HepG2 (cell line): Measurements from ENCODE around the gene PTGR3. TPM values are rescaled to one million over a fixed set of nuclear protein-coding genes. Genes with fewer than 3 reads are reported as not detected.

Experiments
- ATAC-seq: fragments of 200-7000 bp; cut with Tn5 transposase; 3 replicates; pipeline ENCODE4 v1.9.1; 2020; ENCODE audit warnings: mild to moderate bottlenecking, moderate library complexity
- BruUV-seq: library from RNA; stranded (reverse); fragments of 400-500 nt; replicated peaks from 2 replicates; lab custom pipeline; 2021; lab: Mats Ljungman, UMichigan
- CTCF ChIA-PET: fragments of 300-600 bp; formaldehyde crosslinking; extraction: SDS; loops from one replicate; lab custom pipeline; 2021; ENCODE audit warnings: low total read pairs, inconsistent platforms, low intra/inter-chr PET ratio; lab: Yijun Ruan, JAX
- POLR2A ChIA-PET: fragments of 350-600 bp; sonication (Branson Sonifier 250); formaldehyde crosslinking; loops from one replicate; lab custom pipeline; 2020; ENCODE audit warnings: antibody characterized with exemption, inconsistent platforms; lab: Yijun Ruan, JAX
- DNase-seq: peaks from one replicate; pipeline ENCODE4 v3.0.0-alpha.2; 2015; ENCODE audit warnings: low spot score
- FAIRE-seq: peaks from 3 replicates; lab custom pipeline; 2011; peaks lifted over from hg19 to GRCh38; lab: Jason Lieb, UNC
- H2AFZ ChIP-seq: one replicate; pipeline ENCODE4 v1.6.1; 2011; ENCODE audit warnings: low read length, inconsistent platforms
- H3K27ac ChIP-seq: fragments of 300-600 bp; 3 replicates; pipeline ENCODE4 v1.8.0; 2011; ENCODE audit warnings: mixed run types, mild to moderate bottlenecking, mixed read lengths, low read length, inconsistent platforms; ENCODE audit not compliant: insufficient read depth; ENCODE audit errors: extremely low read length
- H3K27me3 ChIP-seq, 2 experiments: fragments of 200-600 bp in 1 of 2; 2 replicates in 1 of 2; 3 replicates in 1 of 2; pipeline versions ENCODE4 v1.6.0 to v1.8.0; 2011; ENCODE audit warnings: low read length in 2 of 2, mild to moderate bottlenecking in 2 of 2, moderate library complexity in 2 of 2, inconsistent platforms in 1 of 2; ENCODE audit not compliant: insufficient read depth in 2 of 2, control insufficient read depth in 1 of 2
- H3K36me3 ChIP-seq, 2 experiments: fragments of 200-600 bp in 1 of 2; replicated peaks in 1 of 2; 2 replicates in 1 of 2; 3 replicates in 1 of 2; pipeline versions ENCODE4 v1.5.1 to v1.8.0; 2011; ENCODE audit warnings: low read length in 2 of 2, inconsistent platforms in 1 of 2; ENCODE audit not compliant: insufficient read depth in 2 of 2, control insufficient read depth in 1 of 2
- H3K4me1 ChIP-seq: 2 replicates; pipeline ENCODE4 v1.5.1; 2012; ENCODE audit warnings: low read length, inconsistent platforms; ENCODE audit not compliant: insufficient read depth
- H3K4me2 ChIP-seq: 2 replicates; pipeline ENCODE4 v1.6.0; 2011; ENCODE audit warnings: low read depth, low read length, inconsistent platforms
- H3K4me3 ChIP-seq, 3 experiments: fragments of 200-600 bp in 1 of 3; sonication (generic), shearing (Covaris generic) in 1 of 3; replicated peaks in 1 of 3; 2 replicates each; pipeline ENCODE4 v1.5.1; 2011 to 2016; ENCODE audit warnings: low read length in 3 of 3, inconsistent platforms in 2 of 3, low read depth in 2 of 3, mild to moderate bottlenecking in 2 of 3, control low read depth in 1 of 3, mixed read lengths in 1 of 3; ENCODE audit not compliant: insufficient read depth in 1 of 3
- H3K79me2 ChIP-seq: one replicate; pipeline ENCODE4 v1.6.1; 2011; ENCODE audit warnings: low read length, inconsistent platforms; ENCODE audit not compliant: insufficient read depth
- H3K9ac ChIP-seq: 2 replicates; pipeline ENCODE4 v1.6.0; 2011; ENCODE audit warnings: mild to moderate bottlenecking, low read depth, low read length, inconsistent platforms; ENCODE audit not compliant: insufficient read depth
- H3K9me3 ChIP-seq: 2 replicates; pipeline ENCODE4 v1.5.1; 2012; ENCODE audit warnings: mild to moderate bottlenecking, low read length
- H4K20me1 ChIP-seq: 2 replicates; pipeline ENCODE4 v1.6.0; 2011; ENCODE audit warnings: inconsistent platforms, mild to moderate bottlenecking, low read length, moderate library complexity; ENCODE audit not compliant: insufficient read depth
- BRCA1 ChIP-seq: sonication (generic); formaldehyde crosslinking; IDR thresholded peaks from 2 replicates; pipeline ENCODE4 v1.4.0; 2020; ENCODE audit warnings: missing genetic modification reagents
- DR1 ChIP-seq: sonication (generic); formaldehyde crosslinking; IDR thresholded peaks from 2 replicates; pipeline ENCODE4 v1.8.0; 2021; ENCODE audit warnings: mild to moderate bottlenecking, missing genetic modification reagents, inconsistent platforms
- EEA1 ChIP-seq: sonication (generic); formaldehyde crosslinking; IDR thresholded peaks from 2 replicates; pipeline ENCODE4 v1.5.1; 2020; ENCODE audit warnings: mild to moderate bottlenecking, missing genetic modification reagents, borderline replicate concordance
- FOXC1 ChIP-seq: sonication (generic); formaldehyde crosslinking; IDR thresholded peaks from 2 replicates; pipeline ENCODE4 v1.8.0; 2022; ENCODE audit warnings: mild to moderate bottlenecking, missing genetic modification reagents, borderline replicate concordance
- HHEX ChIP-seq: IDR thresholded peaks from 2 replicates; pipeline ENCODE4 v1.6.1; 2016; ENCODE audit warnings: control low read depth
- NFE2L1 ChIP-seq: sonication (generic); formaldehyde crosslinking; IDR thresholded peaks from 2 replicates; pipeline ENCODE4 v1.4.0; 2020; ENCODE audit warnings: missing genetic modification reagents, mild to moderate bottlenecking, borderline replicate concordance
- PRPF4 ChIP-seq: fragments of 200-400 bp; formaldehyde crosslinking; IDR thresholded peaks from 2 replicates; pipeline ENCODE4 v1.6.1; 2016; ENCODE audit warnings: low read length, low read depth; ENCODE audit not compliant: poor library complexity, severe bottlenecking
- RARA ChIP-seq: IDR thresholded peaks from 2 replicates; pipeline ENCODE4 v1.6.1; 2016; ENCODE audit warnings: missing genetic modification reagents, missing compliant biosample characterization
- SNAPC2 ChIP-seq: sonication (generic); formaldehyde crosslinking; IDR thresholded peaks from 2 replicates; pipeline ENCODE4 v1.8.1; 2022; ENCODE audit warnings: mild to moderate bottlenecking, missing genetic modification reagents
- SP4 ChIP-seq: sonication (generic); formaldehyde crosslinking; IDR thresholded peaks from 2 replicates; pipeline ENCODE4 v1.8.1; 2023; ENCODE audit warnings: mild to moderate bottlenecking, missing genetic modification reagents
- TBX3 ChIP-seq: fragments of 450-650 bp; IDR thresholded peaks from 2 replicates; pipeline ENCODE4 v1.6.1; 2017; ENCODE audit warnings: antibody characterized with exemption, mild to moderate bottlenecking, inconsistent platforms, borderline replicate concordance
- ZKSCAN5 ChIP-seq: sonication (generic); formaldehyde crosslinking; IDR thresholded peaks from 2 replicates; pipeline ENCODE4 v1.5.1; 2020; ENCODE audit warnings: mild to moderate bottlenecking, missing genetic modification reagents
- ZNF383 ChIP-seq: sonication (generic); formaldehyde crosslinking; IDR thresholded peaks from 2 replicates; pipeline ENCODE4 v1.4.0; 2020; ENCODE audit warnings: missing genetic modification reagents, mild to moderate bottlenecking, borderline replicate concordance
- ZNF629 ChIP-seq: sonication (generic); formaldehyde crosslinking; conservative IDR thresholded peaks from 2 replicates; pipeline ENCODE4 v1.5.0; 2020; ENCODE audit warnings: missing genetic modification reagents
- ZNF674 ChIP-seq: sonication (generic); formaldehyde crosslinking; IDR thresholded peaks from 2 replicates; pipeline ENCODE4 v1.5.0; 2020; ENCODE audit warnings: low read depth, mild to moderate bottlenecking, missing genetic modification reagents
- WGBS: methylation state at CpG from one replicate; pipeline ENCODE4 v1.1.6; 2017; ENCODE audit warnings: low lambda C conversion rate; 5-methylcytosine and 5-hydroxymethylcytosine counted together
- in situ Hi-C: cut with HindIII; loops from 2 replicates; pipeline ENCODE4 v1.10.0; 2017; ENCODE audit warnings: low pct_unique_long_range_greater_than_20kb; ENCODE audit not compliant: extremely low pct_ligation_motif_present
- intact Hi-C: fragments of 100-400 bp; cut with micrococcal nuclease; formaldehyde crosslinking; loops from one replicate; pipeline ENCODE4 v1.10.0; 2022; ENCODE audit not compliant: unreplicated experiment
- polyA plus RNA-seq, 8 experiments: library from polyadenylated mRNA; depleted of rRNA in 3 of 8; stranded (reverse) in 7 of 8; unstranded in 1 of 8; fragments of >200 nt; fragmentation: Illumina TruSeq in 4 of 8; extraction: Trizol in 4 of 8; gene quantifications; 2 replicates each; pipeline versions ENCODE4 v1.2.1 to v1.2.3, GENCODE V29; 2011 to 2016; ENCODE audit warnings: low read depth in 4 of 8, missing spikeins in 1 of 8, mixed read lengths in 1 of 8; ENCODE audit not compliant: insufficient read depth in 1 of 8
- total RNA-seq, 5 experiments: library from RNA; depleted of rRNA; stranded (reverse); fragments of >200 nt; fragmentation: Illumina TruSeq; extraction: Trizol; gene quantifications; 2 replicates each; pipeline ENCODE4 v1.2.3, GENCODE V29; 2016; ENCODE audit warnings: low read depth in 1 of 5
- TF ChIP-seq, protein P1 (sequence below): sonication (generic); formaldehyde crosslinking; IDR thresholded peaks from 2 replicates; pipeline ENCODE4 v1.4.0; 2020; ENCODE audit warnings: missing genetic modification reagents
- TF ChIP-seq, protein P2 (sequence below): IDR thresholded peaks from 2 replicates; pipeline ENCODE4 v1.6.1; 2012; ENCODE audit warnings: low read length, improper control_type of control experiment

Gene PTGR3
- total and polyA plus RNA-seq, 2 of the 13 experiments (the other 11 are each of a cell fraction or from before 2014, with no cell fraction given): 11.5 to 25.3 TPM

DNA sequence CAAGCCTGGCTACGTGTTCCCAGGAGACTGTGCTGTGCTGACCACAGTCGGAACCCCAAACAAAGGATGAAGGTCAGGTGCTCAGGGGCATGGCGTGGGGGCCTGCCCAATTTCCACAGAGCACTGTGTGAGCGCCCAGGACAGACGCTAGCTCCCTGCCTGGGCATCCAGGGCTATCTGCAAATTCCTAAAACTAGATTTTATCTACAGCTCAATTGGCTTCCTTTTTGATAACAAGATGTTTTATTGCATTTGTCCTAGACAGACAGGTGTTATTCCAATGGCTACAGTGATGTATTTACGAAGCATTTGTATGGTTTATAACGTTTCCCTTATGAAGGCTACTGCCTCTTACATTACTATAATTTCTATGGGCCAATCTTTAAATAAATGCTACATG, 16.0 kb downstream of the PTGR3 start:
- H3K4me3 ChIP-seq: no peak overlapping the region
- no peaks in the 10 kb centered on the region for H3K4me1 ChIP-seq
- H3K27me3 ChIP-seq: no peaks in the 10 kb centered on the region
- no peak overlapping the region for H3K27ac ChIP-seq
- TF ChIP-seq, protein P1, sequence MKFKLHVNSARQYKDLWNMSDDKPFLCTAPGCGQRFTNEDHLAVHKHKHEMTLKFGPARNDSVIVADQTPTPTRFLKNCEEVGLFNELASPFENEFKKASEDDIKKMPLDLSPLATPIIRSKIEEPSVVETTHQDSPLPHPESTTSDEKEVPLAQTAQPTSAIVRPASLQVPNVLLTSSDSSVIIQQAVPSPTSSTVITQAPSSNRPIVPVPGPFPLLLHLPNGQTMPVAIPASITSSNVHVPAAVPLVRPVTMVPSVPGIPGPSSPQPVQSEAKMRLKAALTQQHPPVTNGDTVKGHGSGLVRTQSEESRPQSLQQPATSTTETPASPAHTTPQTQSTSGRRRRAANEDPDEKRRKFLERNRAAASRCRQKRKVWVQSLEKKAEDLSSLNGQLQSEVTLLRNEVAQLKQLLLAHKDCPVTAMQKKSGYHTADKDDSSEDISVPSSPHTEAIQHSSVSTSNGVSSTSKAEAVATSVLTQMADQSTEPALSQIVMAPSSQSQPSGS (CRISPR knock-in tag): no peak
- TF ChIP-seq RARA (CRISPR knock-in tag): no peak
- TF ChIP-seq ZKSCAN5 (CRISPR knock-in tag): no peak
- TF ChIP-seq ZNF629 (CRISPR knock-in tag): no peak
- TF ChIP-seq HHEX (CRISPR knock-in tag): no peak
- intact Hi-C loops (no loop called here), in situ Hi-C loops (no loop called here)
- no peak overlapping the region for H3K4me2 ChIP-seq
- FAIRE-seq (no peak), DNase-seq (no peak), ATAC-seq (no peak)
- ChIA-PET CTCF (no interaction called here), POLR2A (no interaction called here)
- H3K36me3 ChIP-seq: no peaks in the 10 kb centered on the region
- H2AFZ ChIP-seq: no peak overlapping the region
- no peaks in the 10 kb centered on the region for H4K20me1 ChIP-seq
- no TSS peak for BruUV-seq
- H3K9ac ChIP-seq: no peak overlapping the region
- no peaks in the 10 kb centered on the region for H3K79me2 ChIP-seq
- 68% methylated on average over 5 of the region's 7 CpGs for WGBS
- no peaks in the 10 kb centered on the region for H3K9me3 ChIP-seq

DNA sequence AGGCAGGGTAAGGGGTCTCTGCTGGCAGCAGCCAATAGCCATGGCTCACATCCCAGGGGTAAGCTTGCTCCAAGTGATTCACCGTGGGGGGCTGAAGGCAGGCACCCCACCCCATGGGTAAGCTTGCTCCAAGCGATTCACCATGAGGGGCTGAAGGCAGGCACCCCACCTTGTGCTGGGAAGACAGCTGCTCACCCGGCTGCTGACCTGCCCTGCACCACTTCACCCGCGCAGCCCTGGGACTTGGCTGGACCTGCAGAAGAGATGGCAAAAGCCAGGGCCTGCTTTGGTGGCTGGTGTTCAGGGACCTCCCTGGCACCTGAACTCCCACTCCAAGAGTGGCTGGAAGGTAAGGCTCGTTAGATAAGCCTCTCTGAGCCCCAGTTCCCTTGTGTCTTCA, 19.2 kb downstream of the PTGR3 start:
- in situ Hi-C loops (no loop called here), intact Hi-C loops (no loop called here)
- H3K79me2 ChIP-seq: no peaks in the 10 kb centered on the region
- ChIA-PET CTCF (no interaction called here), POLR2A (no interaction called here)
- no peaks in the 10 kb centered on the region for H3K4me1 ChIP-seq
- no peaks in the 10 kb centered on the region for H4K20me1 ChIP-seq
- WGBS: 82% methylated on average over 4 of the region's 6 CpGs
- H3K27ac ChIP-seq: no peak overlapping the region
- BruUV-seq: no TSS peak
- ATAC-seq (no peak), FAIRE-seq (no peak), DNase-seq (no peak)
- no peak overlapping the region for H3K4me2 ChIP-seq
- no peak for TF ChIP-seq SP4 (CRISPR knock-in tag)
- no peak for TF ChIP-seq NFE2L1 (CRISPR knock-in tag)
- no peak for TF ChIP-seq TBX3
- no peak for TF ChIP-seq BRCA1 (CRISPR knock-in tag)
- no peak for TF ChIP-seq DR1 (CRISPR knock-in tag)
- no peak for TF ChIP-seq ZNF674
- TF ChIP-seq PRPF4: no peak
- no peak for TF ChIP-seq FOXC1 (CRISPR knock-in tag)
- TF ChIP-seq ZNF383: no peak
- TF ChIP-seq EEA1: no peak
- no peak for TF ChIP-seq SNAPC2 (CRISPR knock-in tag)
- TF ChIP-seq, protein P2, sequence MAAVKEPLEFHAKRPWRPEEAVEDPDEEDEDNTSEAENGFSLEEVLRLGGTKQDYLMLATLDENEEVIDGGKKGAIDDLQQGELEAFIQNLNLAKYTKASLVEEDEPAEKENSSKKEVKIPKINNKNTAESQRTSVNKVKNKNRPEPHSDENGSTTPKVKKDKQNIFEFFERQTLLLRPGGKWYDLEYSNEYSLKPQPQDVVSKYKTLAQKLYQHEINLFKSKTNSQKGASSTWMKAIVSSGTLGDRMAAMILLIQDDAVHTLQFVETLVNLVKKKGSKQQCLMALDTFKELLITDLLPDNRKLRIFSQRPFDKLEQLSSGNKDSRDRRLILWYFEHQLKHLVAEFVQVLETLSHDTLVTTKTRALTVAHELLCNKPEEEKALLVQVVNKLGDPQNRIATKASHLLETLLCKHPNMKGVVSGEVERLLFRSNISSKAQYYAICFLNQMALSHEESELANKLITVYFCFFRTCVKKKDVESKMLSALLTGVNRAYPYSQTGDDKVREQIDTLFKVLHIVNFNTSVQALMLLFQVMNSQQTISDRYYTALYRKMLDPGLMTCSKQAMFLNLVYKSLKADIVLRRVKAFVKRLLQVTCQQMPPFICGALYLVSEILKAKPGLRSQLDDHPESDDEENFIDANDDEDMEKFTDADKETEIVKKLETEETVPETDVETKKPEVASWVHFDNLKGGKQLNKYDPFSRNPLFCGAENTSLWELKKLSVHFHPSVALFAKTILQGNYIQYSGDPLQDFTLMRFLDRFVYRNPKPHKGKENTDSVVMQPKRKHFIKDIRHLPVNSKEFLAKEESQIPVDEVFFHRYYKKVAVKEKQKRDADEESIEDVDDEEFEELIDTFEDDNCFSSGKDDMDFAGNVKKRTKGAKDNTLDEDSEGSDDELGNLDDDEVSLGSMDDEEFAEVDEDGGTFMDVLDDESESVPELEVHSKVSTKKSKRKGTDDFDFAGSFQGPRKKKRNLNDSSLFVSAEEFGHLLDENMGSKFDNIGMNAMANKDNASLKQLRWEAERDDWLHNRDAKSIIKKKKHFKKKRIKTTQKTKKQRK: no peak
- no peak overlapping the region for H3K4me3 ChIP-seq
- H2AFZ ChIP-seq: no peak overlapping the region
- peaks cover 0 to 3% of the 10 kb centered on the region in 2 experiments; a peak in 1 of 5 replicates for H3K27me3 ChIP-seq
- no peaks in the 10 kb centered on the region for H3K36me3 ChIP-seq
- H3K9me3 ChIP-seq: no peaks in the 10 kb centered on the region
- H3K9ac ChIP-seq: no peak overlapping the region
